ENCODE measurements around the gene IGSF23.

DNA sequence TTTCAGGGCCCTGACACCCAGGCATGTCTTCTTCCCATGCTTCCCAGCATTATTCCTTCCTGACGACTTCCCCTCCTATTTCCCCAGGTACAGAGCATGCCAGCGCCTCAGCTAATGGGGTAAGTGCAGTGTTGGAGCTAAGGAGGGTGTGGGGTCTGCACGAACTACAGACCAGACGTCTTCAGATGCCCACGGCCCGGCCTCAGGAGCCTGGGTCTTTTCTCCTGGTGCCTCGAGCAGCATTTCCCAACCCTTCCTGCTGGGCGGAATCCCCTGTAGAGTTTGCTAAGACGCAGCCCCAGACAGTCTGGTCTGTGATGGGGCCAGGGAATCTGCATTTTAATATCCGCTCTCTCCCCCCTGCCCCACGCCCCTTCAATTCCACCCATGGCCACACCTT is 47.8 kb downstream of the IGSF23 start:
- TF ChIP-seq CTCF (conservative IDR thresholded peaks at IDR 0.05; ENCODE audit: low read depth, low read length) (no peak), EZH2 (IDR thresholded peaks at IDR 0.05; ENCODE audit: borderline replicate concordance, low read depth, low read length, poor library complexity, severe bottlenecking) (no peak)
